ENCODE data around the gene SLC35C1. TPM values are rescaled to one million over a fixed set of nuclear protein-coding genes. Genes with fewer than 3 reads are reported as not detected.

Gene SLC35C1
- total RNA-seq, 2 experiments from 2014 or later: 9.6 to 9.8 TPM

GRCh38 chr11:45771566-45772448 is 33.1 kb upstream of the SLC35C1 start:
- ATAC-seq (peak; percentile 95), DNase-seq (peak; percentile 94)
- POLR2A ChIA-PET: no interaction called here
- peaks cover 2% of the 10 kb centered on the region for H3K27me3 Mint-ChIP-seq
- intact Hi-C loops (cut with DNase I, micrococcal nuclease): loop anchor here (1.0 to 10.0 kb wide), 11 partner anchors 32 to 432 kb away; partner anchors contain the start of genes CHST1 (in 1 of the 2) and CRY2 (in 1 of the 2)
- H3K36me3 Mint-ChIP-seq (ENCODE audit: low read depth): no peaks in the 10 kb centered on the region
- H3K9me3 Mint-ChIP-seq (ENCODE audit: low read depth): no peaks in the 10 kb centered on the region
- peak overlapping the region; percentile 86 for H3K27ac Mint-ChIP-seq
- H3K4me3 Mint-ChIP-seq: peak overlapping the region; percentile 78
- CTCF ChIA-PET: interaction anchor here (0.5 to 3.1 kb wide), 86 partner anchors 8 to 1127 kb away, joined by 3 to 34 read pairs (median 4); partner anchors contain the start of gene CHST1
- peaks cover 21% of the 10 kb centered on the region for H3K4me1 Mint-ChIP-seq

GRCh38 chr11:45772449-45772774 is 32.5 kb upstream of the SLC35C1 start:
- ATAC-seq: no peak
- ChIA-PET CTCF (interaction anchor here (0.6 to 3.1 kb wide), 45 partner anchors 10 to 736 kb away, joined by 3 to 34 read pairs (median 6); partner anchors contain the start of gene CHST1), POLR2A (no interaction called here)
- peaks cover 21% of the 10 kb centered on the region for H3K4me1 Mint-ChIP-seq
- intact Hi-C loops (cut with DNase I, micrococcal nuclease): loop anchor here (1.0 to 10.0 kb wide), 6 partner anchors 32 to 401 kb away; partner anchors contain the start of gene CRY2 (in 1 of the 2)
- H3K27ac Mint-ChIP-seq: no peak overlapping the region
- H3K9me3 Mint-ChIP-seq (ENCODE audit: low read depth): no peaks in the 10 kb centered on the region
- DNase-seq: no peak
- no peaks in the 10 kb centered on the region for H3K36me3 Mint-ChIP-seq (ENCODE audit: low read depth)
- H3K27me3 Mint-ChIP-seq: peaks cover 2% of the 10 kb centered on the region
- no peak overlapping the region for H3K4me3 Mint-ChIP-seq

DNA sequence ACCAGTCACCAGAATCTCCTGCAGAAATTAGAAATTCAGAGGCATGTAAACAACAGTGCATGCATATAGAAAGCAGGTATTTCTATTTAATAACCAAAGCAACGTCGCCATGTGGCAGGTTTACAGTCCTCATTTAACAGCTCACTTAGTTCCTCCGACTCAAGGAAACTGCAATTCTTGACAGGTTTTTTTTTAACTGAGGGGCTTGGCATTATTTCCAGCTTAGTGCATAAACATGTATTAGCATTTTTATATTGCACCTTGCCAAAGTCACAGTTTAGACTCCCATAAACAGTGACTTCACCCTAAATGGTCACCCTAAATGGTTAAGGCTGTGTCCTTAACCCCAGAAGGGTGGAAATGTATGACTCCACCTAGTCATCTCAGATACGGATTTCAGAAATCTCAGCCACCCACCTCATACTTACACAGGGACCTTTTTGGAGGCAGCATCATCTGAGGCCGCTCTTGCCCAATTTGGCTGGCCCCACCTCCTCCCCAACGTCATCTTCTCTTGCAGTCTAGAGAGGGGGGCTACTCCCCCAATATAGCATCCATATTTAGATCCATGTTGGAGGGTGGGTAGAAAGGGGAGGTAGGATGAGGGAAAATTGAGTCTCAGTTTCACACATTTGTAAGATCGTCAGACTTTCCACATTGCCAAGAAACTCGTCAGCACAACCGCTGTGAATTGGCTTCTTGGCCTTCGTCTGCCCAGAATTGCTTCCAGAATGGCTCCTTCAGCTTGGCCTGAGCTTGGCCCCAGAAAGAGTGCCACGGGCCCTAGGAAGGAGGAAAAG is 31.8 kb upstream of the SLC35C1 start:
- Mint-ChIP-seq H3K9me3 (ENCODE audit: low read depth) (no peaks in the 10 kb centered on the region), H3K4me1 (peaks cover 21% of the 10 kb centered on the region), H3K4me3 (no peak overlapping the region), H3K27me3 (peaks cover 2% of the 10 kb centered on the region), H3K36me3 (ENCODE audit: low read depth) (no peaks in the 10 kb centered on the region), H3K27ac (no peak overlapping the region)
- no peak for DNase-seq
- ChIA-PET CTCF (interaction anchor here (0.7 kb wide), 2 partner anchors 59 to 875 kb away, joined by 3 read pairs; no protein-coding TSS in a partner anchor), POLR2A (no interaction called here)
- intact Hi-C loops (cut with DNase I, micrococcal nuclease): loop anchor here (1.0 to 10.0 kb wide), 6 partner anchors 31 to 402 kb away; partner anchors contain the start of gene CRY2 (in 1 of the 2)
- no peak for ATAC-seq

DNA sequence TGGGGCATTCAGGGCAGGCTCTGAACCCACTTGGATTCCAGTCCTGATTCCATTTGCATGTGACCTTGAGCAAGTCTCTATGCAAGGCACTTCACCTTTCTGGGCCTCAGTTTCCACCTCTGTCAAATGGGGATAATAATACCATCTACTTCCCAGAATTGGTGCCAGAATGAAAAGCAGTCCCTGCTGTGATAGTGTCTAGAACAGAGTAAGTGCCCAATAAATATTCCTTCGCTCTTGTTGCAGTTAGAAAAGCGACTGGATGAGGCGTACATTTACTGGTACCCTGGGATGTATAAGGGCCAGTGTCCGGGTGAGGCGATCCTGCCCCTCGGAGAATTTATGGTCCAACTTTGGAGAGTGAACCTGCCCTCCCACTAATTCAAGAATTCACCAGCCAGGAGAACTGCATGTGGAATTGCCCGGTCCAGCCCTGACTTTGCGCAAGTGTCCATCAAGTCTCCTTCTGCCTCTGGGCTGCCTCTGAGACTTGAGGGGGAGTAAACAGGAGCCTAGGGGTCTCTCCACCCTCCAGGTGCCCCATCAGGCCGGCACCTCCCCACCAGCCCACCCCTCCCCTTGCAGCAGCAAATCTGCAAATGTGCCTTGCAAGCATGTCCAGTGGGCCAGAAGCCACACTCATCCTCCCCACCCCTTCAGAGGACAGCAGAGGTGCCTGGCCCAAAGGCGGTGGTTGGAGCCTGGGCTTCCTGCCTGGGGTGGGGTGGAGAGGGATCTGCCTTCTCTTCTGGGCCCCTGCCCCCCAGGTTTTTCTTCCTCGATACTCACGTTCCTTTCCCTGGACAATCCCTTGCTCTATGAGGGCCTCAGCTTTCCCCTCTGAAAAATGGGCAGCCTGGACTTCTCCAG is 30.9 kb upstream of the SLC35C1 start:
- Mint-ChIP-seq H3K27ac (no peak overlapping the region), H3K9me3 (ENCODE audit: low read depth) (no peaks in the 10 kb centered on the region), H3K36me3 (ENCODE audit: low read depth) (no peaks in the 10 kb centered on the region), H3K27me3 (peaks cover 2% of the 10 kb centered on the region), H3K4me1 (peaks cover 21% of the 10 kb centered on the region), H3K4me3 (no peak overlapping the region)
- ATAC-seq: no peak
- ChIA-PET CTCF (interaction anchor here (0.7 kb wide), 1 partner anchor 876 kb away, joined by 3 read pairs; no protein-coding TSS in a partner anchor), POLR2A (no interaction called here)
- intact Hi-C loops (cut with DNase I, micrococcal nuclease): loop anchor here (2.0 to 10.0 kb wide), 3 partner anchors 112 to 249 kb away; no protein-coding TSS in a partner anchor
- DNase-seq: no peak

GRCh38 chr11:45774786-45775185 is 30.2 kb upstream of the SLC35C1 start:
- Mint-ChIP-seq H3K9me3 (ENCODE audit: low read depth) (no peaks in the 10 kb centered on the region), H3K36me3 (ENCODE audit: low read depth) (no peaks in the 10 kb centered on the region), H3K4me1 (peaks cover 21% of the 10 kb centered on the region), H3K27ac (no peak overlapping the region), H3K27me3 (peaks cover 3% of the 10 kb centered on the region), H3K4me3 (no peak overlapping the region)
- intact Hi-C loops (cut with DNase I, micrococcal nuclease): loop anchor here (5.0 to 10.0 kb wide), 2 partner anchors 112 to 250 kb away; no protein-coding TSS in a partner anchor
- ChIA-PET POLR2A (no interaction called here), CTCF (interaction anchor here (0.6 kb wide), 1 partner anchor 54 kb away, joined by 3 read pairs; no protein-coding TSS in a partner anchor)
- ATAC-seq (no peak), DNase-seq (no peak)

GRCh38 chr11:45777127-45777969 is 27.6 kb upstream of the SLC35C1 start:
- CTCF ChIA-PET: interaction anchor here (0.6 kb wide), 1 partner anchor 1591 kb away, joined by 3 read pairs; no protein-coding TSS in a partner anchor
- POLR2A ChIA-PET: no interaction called here
- DNase-seq (no peak), ATAC-seq (no peak)
- Mint-ChIP-seq H3K4me3 (no peak overlapping the region), H3K27me3 (peaks cover 8% of the 10 kb centered on the region), H3K36me3 (ENCODE audit: low read depth) (no peaks in the 10 kb centered on the region), H3K27ac (no peak overlapping the region), H3K9me3 (ENCODE audit: low read depth) (no peaks in the 10 kb centered on the region), H3K4me1 (peaks cover 8% of the 10 kb centered on the region)
- intact Hi-C loops (cut with DNase I, micrococcal nuclease): loop anchor here in 1 of 2 experiments (10.0 kb wide), 1 partner anchor 253 kb away; no protein-coding TSS in a partner anchor

DNA sequence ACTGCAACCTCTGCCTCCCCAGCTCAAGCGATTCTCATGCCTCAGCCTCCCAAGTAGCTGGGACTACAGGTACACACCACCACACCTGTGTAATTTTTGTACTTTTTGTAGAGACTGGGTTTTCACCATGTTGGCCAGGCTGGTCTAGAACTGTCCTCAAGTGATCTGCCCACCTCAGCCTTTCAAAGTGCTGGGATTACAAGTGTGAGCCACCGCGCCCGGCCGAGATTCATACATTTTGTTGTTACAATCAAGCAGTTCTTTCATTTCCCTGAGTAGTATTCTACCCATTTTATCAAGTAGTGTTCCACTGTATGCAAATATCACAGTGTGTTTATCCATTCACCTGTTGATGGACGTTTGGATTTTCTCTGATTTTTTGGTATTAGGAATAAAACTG is 26.6 kb upstream of the SLC35C1 start:
- H3K27me3 Mint-ChIP-seq: peaks cover 9% of the 10 kb centered on the region
- H3K36me3 Mint-ChIP-seq (ENCODE audit: low read depth): no peaks in the 10 kb centered on the region
- no peaks in the 10 kb centered on the region for H3K9me3 Mint-ChIP-seq (ENCODE audit: low read depth)
- POLR2A ChIA-PET: no interaction called here
- DNase-seq (no peak), ATAC-seq (no peak)
- intact Hi-C loops (cut with DNase I, micrococcal nuclease): loop anchor here in 1 of 2 experiments (10.0 kb wide), 1 partner anchor 254 kb away; no protein-coding TSS in a partner anchor
- no peak overlapping the region for H3K4me3 Mint-ChIP-seq
- peaks cover 1% of the 10 kb centered on the region for H3K4me1 Mint-ChIP-seq
- H3K27ac Mint-ChIP-seq: no peak overlapping the region
- CTCF ChIA-PET: interaction anchor here (0.5 kb wide), 1 partner anchor 445 kb away, joined by 3 read pairs; no protein-coding TSS in a partner anchor

DNA sequence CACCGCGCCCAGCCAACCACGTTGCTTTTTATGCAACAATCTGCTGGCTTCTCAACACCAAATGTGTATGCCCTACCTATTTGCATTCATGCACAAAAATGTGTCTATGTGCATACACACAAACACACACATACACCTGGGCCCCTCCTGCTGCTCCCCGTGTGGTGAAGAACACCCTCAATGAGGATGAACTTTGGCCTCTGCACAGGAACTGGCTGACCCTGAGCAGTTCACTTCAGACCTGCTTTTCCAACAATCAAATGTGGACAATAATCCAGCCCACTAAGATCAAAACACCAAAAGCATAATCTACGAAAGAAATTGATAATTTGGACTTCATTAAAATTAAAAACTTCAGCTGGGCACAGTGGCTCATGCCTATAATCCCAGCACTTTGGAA is 25.3 kb upstream of the SLC35C1 start:
- H3K27me3 Mint-ChIP-seq: peaks cover 11% of the 10 kb centered on the region
- ChIA-PET CTCF (interaction anchor here (1.0 kb wide), 1 partner anchor 8 kb away, joined by 3 read pairs; no protein-coding TSS in a partner anchor), POLR2A (no interaction called here)
- no peaks in the 10 kb centered on the region for H3K36me3 Mint-ChIP-seq (ENCODE audit: low read depth)
- H3K27ac Mint-ChIP-seq: no peak overlapping the region
- intact Hi-C loops (cut with DNase I, micrococcal nuclease): loop anchor here in 1 of 2 experiments (10.0 kb wide), 1 partner anchor 255 kb away; no protein-coding TSS in a partner anchor
- H3K4me3 Mint-ChIP-seq: no peak overlapping the region
- DNase-seq (no peak), ATAC-seq (no peak)
- H3K4me1 Mint-ChIP-seq: no peaks in the 10 kb centered on the region
- H3K9me3 Mint-ChIP-seq (ENCODE audit: low read depth): no peaks in the 10 kb centered on the region

- POLR2A ChIA-PET: no interaction called here
- H3K36me3 Mint-ChIP-seq (ENCODE audit: low read depth): peaks cover 2% of the 10 kb centered on the region
- ATAC-seq (no peak), DNase-seq (no peak)
- no peaks in the 10 kb centered on the region for H3K4me1 Mint-ChIP-seq
- no peak overlapping the region for H3K27ac Mint-ChIP-seq
- H3K9me3 Mint-ChIP-seq (ENCODE audit: low read depth): no peaks in the 10 kb centered on the region
- H3K27me3 Mint-ChIP-seq: peaks cover 14% of the 10 kb centered on the region
- CTCF ChIA-PET: interaction anchor here (1.1 to 2.1 kb wide), 2 partner anchors 15 to 60 kb away, joined by 3 to 7 read pairs; no protein-coding TSS in a partner anchor
- intact Hi-C loops (cut with DNase I, micrococcal nuclease): no loop called here
- H3K4me3 Mint-ChIP-seq: no peak overlapping the region
These were observed 18.7 kb upstream of the SLC35C1 start for GRCh38 chr11:45786272-45786671.

DNA sequence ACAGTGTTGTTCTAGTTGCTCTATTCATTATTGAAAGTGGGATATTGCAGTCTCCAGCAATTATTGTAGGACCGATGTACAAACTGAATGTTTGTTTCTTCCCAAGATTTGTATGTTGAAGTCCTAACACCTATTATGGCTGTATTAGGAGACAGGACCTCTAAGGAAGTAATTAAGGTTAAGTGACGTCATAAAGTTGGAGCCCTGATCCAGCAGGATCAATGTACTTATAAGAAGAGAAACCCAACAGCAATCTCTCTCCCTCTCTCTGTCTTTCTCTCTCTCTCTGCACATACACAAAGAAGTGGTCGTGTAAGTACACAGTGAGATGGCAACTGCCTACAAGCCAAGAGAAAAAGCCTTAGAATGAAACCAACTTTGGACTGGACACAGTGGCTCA is 16.1 kb upstream of the SLC35C1 start:
- ChIA-PET CTCF (no interaction called here), POLR2A (no interaction called here)
- Mint-ChIP-seq H3K27me3 (peaks cover 10% of the 10 kb centered on the region), H3K4me1 (no peaks in the 10 kb centered on the region), H3K4me3 (no peak overlapping the region), H3K36me3 (ENCODE audit: low read depth) (peaks cover 2% of the 10 kb centered on the region), H3K27ac (no peak overlapping the region), H3K9me3 (ENCODE audit: low read depth) (no peaks in the 10 kb centered on the region)
- no peak for ATAC-seq
- intact Hi-C loops (cut with DNase I, micrococcal nuclease): no loop called here
- DNase-seq: no peak
